GM18511 (cell line): Measurements from ENCODE around the gene NFE2L1.
"Not testable (repeated sequence)": the region's sequence is repeated elsewhere in the genome, so short reads cannot be mapped to it uniquely, and the experiment has no call there.

ENCODE experiments used
- ATAC-seq: cut with Tn5 transposase; IDR thresholded peaks from one replicate; pipeline ENCODE4 v1.9.1; 2021; ENCODE audit warnings: mild to moderate bottlenecking, moderate library complexity; ENCODE audit not compliant: unreplicated experiment

The NFE2L1 gene

DNA sequence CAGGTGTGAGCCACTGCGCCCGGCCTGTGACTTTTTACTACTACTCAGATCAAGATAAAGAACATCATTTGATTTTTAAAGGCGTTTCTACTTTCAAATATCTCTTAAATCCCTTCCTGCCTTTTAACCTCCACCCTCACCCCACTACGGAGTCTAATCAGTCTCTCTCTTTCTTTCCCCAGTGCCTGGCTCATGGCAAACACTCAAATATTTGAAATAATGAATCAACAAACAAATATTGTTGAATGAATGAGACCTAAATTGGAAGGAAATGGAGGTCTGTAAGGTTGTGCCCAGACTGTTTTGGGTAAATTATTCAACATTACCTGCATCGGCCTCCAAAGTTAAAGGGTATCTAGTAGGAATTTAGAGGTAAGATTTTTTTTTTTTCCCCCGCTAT is 25.3 kb upstream of the NFE2L1 start:
- ATAC-seq = no peak

DNA sequence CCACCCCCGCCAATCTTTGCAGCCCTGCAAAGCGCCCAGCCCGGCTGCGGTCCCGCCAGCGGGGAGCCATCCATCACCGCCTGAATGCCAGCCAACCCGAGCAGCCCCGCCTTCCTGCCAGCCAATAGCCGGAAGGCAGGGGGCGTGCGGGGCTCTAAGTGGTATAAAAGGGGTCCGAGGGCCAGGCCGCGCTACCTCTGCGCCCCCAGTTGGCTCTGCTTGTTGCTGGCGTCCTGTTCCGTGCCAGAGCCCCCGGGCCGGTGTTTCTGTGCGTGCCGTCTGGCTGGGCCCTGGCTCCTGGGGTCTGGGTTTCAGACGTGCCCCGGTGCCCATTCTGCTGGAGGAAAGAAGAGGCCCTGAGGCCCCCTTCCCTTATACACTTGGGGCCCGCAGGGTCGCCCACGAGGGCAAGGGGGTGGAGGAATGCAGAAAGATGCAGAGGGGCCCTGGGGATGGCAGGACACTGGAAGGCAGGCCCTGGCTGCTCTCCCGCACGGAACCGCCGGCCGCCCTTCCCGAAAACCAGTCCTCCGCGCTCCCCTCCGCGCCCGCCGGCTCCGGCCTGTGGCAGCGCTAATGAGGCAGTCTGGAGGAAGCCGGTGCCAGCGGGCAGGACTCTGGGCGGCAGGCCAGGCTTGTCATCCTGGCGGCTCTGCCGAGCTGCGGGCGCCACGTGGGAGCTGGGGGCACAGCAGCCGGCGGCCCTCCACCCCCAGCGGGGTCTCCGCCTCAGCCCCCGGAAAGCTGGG is 24.6 kb upstream of the NFE2L1 start:
- ATAC-seq = no peak

DNA sequence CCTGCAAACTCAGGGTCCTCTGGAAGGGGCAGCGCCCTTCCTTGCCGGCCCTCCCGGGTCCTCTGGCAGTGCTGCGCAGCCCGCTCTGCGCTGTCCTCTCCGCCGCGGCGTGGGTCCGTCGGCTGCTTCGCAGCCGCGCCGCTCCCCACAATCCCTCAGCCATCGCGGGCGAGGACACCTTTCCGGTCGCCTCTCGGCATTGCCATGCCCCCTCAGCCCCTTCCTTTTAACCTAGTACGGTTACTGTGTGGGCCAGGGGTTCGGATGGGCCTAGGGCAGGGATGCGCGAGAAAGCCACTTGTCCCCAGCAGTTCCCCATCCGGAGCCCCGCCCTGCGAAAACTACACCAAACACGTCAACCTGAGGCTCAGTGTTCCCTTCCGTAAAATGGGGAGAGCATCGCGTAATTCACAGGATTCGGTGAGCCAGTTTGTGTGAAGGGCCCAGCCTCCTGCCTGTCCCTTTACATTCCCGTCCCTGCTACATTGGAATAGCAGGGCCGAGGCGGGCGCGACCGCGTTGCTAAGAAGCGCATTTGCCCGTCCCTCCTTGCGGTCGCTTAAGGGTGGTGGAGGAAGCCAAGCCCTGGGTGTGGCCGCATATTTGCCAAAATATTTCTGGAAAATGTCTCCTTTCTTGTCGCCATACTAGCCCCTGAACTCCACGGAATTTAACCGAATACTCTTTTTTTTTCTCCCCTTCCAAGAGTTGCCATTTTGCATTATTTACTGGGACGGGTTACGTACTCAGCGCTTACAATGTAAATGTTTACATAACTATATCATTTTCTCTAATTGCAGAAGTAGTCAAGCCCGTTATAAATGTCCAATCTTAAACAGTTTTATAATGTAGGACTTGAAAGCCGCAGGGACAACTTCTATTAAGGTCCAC is 23.8 kb upstream of the NFE2L1 start:
- peak; percentile 5 for ATAC-seq

DNA sequence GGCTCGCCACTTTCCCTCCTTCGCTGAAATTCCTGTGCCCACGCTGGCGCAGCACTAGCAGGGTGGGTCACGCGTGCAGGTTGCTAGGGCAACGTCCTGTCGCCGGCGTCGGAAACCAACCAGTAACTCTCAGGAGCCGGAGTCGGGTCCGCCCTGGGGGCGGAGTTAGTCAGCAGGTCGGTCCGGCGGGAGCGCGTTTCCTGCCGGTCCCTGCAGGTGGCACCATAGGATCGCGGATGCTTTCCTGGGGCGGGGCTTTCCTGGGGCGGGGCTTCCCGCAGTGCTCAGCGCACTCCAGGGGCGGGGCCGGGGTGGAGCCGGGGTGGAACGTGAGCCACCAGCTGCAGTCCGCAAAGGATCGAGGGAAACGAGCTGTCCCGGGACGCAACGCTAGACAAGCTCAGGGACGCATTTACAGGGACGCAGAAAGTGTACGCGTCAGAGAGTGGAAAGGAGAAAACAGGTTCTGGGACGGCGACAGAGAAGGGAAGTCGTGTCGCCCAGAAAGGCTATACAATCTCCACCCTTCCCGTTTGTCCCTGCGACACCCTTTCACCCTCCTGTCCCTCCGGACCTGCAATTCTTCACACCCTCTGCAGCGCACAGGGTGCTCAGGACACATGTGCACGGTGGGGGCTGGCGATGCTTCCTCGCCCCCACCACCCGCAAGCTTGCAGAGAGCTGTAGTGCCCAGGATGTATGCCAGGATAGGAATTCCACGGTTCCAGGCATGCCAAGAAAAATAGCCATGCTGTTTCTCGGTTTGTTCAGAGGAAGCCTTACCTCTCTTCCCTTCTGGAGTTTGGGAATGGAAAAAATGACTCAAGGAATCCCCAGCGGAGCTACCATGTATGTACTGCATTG is 22.9 kb upstream of the NFE2L1 start:
- ATAC-seq = peak; percentile 83

DNA sequence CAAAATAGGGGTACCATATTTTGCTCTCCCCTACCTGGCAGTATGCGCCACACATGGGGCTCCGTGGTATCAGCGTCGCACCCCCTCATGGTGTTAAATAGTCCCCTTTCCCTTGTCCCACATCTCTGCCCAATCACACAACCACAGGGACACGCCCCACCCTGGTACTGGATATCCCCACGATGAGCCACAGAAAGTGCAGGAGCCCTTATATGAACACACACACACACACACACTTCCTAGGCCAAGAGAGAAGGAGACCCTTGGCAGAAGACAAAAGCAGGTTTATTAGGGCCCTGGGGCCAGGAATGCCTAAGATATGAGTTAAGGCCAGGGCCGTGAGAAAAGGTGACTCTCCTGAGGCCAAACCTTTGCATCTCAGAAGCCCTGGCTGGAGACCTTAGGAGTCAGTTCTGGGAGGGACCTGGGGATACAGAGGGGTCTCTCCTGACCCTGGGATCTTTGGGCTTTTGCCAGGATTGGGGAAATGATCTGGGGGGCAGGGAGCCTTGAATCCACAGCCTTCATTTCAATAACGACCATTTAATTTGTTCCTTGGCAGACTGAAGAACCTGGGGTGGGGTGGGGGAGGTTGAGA is 22.2 kb upstream of the NFE2L1 start:
- no peak for ATAC-seq

DNA sequence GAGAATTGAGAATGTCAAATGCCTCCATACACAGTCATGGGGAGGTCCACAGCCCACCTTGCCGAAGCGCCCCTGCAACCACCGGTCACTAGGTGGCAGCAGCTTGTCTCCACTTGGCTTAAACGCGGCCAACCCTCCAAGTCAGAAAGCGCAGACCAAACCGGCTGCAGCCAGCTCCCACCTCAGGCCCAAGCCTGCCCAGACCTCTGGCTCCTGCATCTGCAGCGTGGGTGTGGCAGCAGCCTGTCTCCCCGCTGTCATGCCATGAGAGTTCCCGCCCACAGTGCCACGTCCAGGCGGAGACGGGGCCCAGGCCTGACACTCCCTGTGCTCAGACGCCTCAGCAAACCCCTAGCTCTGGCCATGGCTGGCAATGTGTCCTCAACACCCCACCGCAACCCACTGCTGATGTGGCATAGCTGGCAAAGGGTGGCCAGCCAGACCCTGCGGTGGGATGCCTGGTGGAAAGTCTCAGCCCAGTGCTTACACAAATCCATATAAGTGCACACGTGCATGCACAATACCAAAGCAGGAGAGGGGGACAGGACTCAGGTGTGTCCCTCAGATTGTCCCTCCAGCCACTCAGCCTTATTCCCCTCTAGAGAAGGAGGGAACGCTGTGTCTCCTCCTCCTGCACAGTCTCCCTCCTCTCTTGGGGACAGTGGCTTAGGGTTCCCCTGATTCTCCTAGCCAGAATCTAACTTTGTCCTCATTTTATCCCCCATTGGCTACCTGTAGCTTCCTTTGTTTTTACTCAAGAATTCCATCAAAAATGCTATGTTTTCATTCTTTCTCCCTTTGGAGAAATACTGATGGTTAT is 21.4 kb upstream of the NFE2L1 start:
- no peak for ATAC-seq

DNA sequence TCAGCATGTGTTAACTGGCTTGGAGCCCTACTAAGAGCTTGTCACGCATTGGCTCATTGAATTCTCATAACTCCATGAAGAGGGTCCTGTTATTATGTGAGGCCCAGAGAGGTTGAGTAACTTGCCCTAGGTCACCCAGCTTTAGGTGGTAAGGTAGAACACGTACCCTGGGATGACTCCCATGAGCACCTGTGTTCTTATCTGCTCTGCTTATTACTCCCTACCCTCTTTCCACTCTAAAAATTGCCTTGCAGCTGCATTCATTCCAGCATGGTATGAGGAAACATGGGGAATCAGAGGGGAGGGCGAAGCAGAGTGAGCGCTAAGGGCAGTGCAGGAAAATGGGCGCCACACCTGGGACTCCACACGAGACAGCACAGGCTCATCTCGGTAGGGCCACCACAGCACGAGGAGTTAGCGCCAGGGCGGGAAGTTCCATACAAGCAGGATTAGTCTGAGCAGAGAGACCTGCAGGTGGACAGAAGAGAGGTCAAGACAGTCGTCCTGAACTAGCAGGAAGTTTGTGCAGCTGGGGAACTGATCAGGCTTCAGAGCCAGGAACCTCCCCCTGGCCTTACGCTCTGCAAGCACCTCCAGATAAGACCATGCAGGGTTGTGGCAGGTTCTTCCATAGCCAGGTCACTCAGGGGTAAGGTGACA is 20.7 kb upstream of the NFE2L1 start:
- no peak for ATAC-seq

DNA sequence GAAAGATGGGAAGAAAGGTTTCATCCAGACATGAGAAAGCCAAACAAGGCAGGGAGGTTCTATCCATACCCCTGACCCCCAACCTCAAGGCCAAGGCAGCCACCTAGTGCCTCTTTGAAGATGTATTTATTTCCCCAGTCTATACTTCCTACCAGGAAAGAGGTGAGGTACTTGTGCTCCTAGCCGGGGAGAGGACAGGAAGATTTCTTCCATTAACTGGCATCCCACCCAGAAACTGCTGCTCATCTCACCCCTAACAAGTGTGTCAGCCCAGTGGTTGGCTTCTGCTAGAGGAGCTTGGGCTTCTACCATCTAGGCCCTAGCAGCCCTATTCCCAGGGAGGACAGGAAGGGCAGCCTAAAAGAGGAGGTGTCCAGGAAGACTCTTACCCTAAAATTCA is 19.4 kb upstream of the NFE2L1 start:
- ATAC-seq = no peak

- ATAC-seq = no peak
These were observed 17.6 kb upstream of the NFE2L1 start for GRCh38 chr17:48030531-48030930.

GRCh38 chr17:48031966-48032365 is 16.2 kb upstream of the NFE2L1 start:
- ATAC-seq = no peak

DNA sequence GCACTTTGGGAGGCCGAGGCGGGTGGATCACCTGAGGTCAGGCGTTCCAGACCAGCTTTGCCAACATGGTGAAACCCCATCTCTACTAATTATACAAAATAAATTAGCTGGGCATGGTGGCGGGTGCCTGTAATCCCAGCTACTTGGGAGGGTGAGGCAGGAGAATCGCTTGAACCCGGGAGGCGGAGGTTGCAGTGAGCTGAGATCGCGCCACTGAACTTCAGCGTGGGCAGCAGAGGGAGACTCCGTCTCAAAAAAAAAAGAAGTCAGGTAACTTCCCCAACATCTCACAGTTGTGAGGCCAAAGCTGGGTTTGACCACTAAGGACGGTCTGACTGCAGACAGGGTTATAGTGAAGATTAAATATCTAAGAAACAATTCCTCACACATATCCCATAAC is 13.4 kb upstream of the NFE2L1 start:
- not testable (repeated sequence) for ATAC-seq

- ATAC-seq = no peak
These were observed 11.5 kb upstream of the NFE2L1 start for GRCh38 chr17:48036693-48037035.

GRCh38 chr17:48037036-48037837 is 10.9 kb upstream of the NFE2L1 start, which contains the start of gene COPZ2:
Gene COPZ2 (minus strand): TSS chr17:48037797. CDS start chr17:48037777, 20 bp downstream.
- ATAC-seq = peak; percentile 61

GRCh38 chr17:48037838-48038323 is 10.3 kb upstream of the NFE2L1 start:
- ATAC-seq = no peak

DNA sequence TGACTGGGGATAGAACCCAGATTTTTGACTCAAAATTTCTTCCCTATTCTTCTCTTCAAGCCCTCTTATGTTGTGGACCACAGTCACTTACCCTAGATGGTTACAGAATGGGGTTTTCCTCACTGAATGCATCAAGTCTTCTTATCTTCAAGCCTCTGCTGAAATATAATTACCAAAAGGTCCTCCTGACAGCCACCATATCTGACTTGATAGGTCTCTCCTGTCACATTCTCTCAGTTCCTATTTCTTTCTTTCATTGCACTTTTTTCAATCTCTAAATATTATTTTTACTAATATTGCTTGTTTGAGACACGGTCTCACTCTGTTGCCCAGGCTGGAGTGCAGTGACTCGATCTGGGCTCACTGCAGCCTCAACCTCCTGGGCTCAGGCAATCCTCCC is 9.5 kb upstream of the NFE2L1 start:
- ATAC-seq = no peak

DNA sequence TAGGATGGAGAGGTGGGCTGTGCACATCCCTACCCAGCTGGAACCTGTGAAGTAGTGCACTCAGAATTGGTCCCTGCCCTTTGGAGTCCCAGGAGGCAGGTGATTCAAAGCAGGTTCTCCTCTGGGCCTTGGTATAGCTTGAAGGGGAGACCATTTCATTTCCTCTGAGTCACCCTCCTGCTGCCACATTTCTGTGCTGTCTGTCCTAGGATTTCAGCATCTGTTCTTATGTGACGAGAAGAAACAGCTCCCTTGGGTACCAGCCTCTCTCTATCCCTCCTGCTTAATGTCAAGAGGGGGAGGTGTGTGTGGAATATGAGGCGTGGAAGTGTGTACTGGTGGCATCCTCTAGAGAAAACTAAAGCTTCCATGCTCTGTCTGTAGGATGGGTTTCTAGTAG is 5.0 kb upstream of the NFE2L1 start:
- no peak for ATAC-seq

GRCh38 chr17:48044851-48045250 is 3.3 kb upstream of the NFE2L1 start:
- ATAC-seq = no peak

- ATAC-seq = no peak
These were observed 2.7 kb upstream of the NFE2L1 start for GRCh38 chr17:48045316-48046001.
